Fibroblast of lung (primary cell): Measurements from ENCODE around the gene PSTK. TPM values are rescaled to one million over a fixed set of nuclear protein-coding genes. Genes with fewer than 3 reads are reported as not detected.

Source experiments
- DNase-seq, 2 donors: peaks; one replicate each; pipeline versions ENCODE4 v3.0.0 to v3.0.0-alpha.2; 2010; ENCODE audit warnings: low read depth in 2 of 2
- H2AFZ ChIP-seq: 2 replicates; pipeline ENCODE4 v1.5.1; 2012; ENCODE audit warnings: low read length, control low read depth, inconsistent platforms
- H3K27ac ChIP-seq: 2 replicates; pipeline ENCODE4 v1.5.1; 2011; ENCODE audit warnings: low read length, control low read depth; ENCODE audit not compliant: insufficient read depth
- H3K27me3 ChIP-seq: 2 replicates; pipeline ENCODE4 v1.5.1; 2011; ENCODE audit warnings: mild to moderate bottlenecking, low read length; ENCODE audit not compliant: control insufficient read depth, insufficient read depth
- H3K36me3 ChIP-seq: 2 replicates; pipeline ENCODE4 v1.5.1; 2011; ENCODE audit warnings: low read length; ENCODE audit not compliant: control insufficient read depth, insufficient read depth
- H3K4me1 ChIP-seq: 2 replicates; pipeline ENCODE4 v1.5.1; 2011; ENCODE audit warnings: low read length; ENCODE audit not compliant: control insufficient read depth, insufficient read depth; ENCODE audit errors: extremely low read depth
- H3K4me2 ChIP-seq: 2 replicates; pipeline ENCODE4 v1.5.1; 2011; ENCODE audit warnings: low read length, control low read depth; ENCODE audit not compliant: insufficient read depth; ENCODE audit errors: extremely low read depth
- H3K4me3 ChIP-seq, 4 experiments: fragments of 200-600 bp in 1 of 4; sonication (generic) in 1 of 4; replicated peaks in 1 of 4; 2 replicates each; pipeline ENCODE4 v1.5.1; 2011 to 2016; ENCODE audit warnings: low read length in 4 of 4, low read depth in 3 of 4, mild to moderate bottlenecking in 3 of 4, control low read depth in 2 of 4, inconsistent platforms in 1 of 4, mixed read lengths in 1 of 4; ENCODE audit not compliant: insufficient read depth in 1 of 4; ENCODE audit errors: control extremely low read depth in 1 of 4
- H3K79me2 ChIP-seq: 2 replicates; pipeline ENCODE4 v1.5.1; 2012; ENCODE audit warnings: mild to moderate bottlenecking, low read length, inconsistent platforms; ENCODE audit not compliant: control insufficient read depth, insufficient read depth
- H3K9ac ChIP-seq: 2 replicates; pipeline ENCODE4 v1.5.1; 2011; ENCODE audit warnings: mild to moderate bottlenecking, low read length, control low read depth; ENCODE audit not compliant: insufficient read depth
- H3K9me3 ChIP-seq: 2 replicates; pipeline ENCODE4 v1.5.1; 2012; ENCODE audit warnings: low read depth, low read length; ENCODE audit not compliant: control insufficient read depth, insufficient read depth
- H4K20me1 ChIP-seq: 2 replicates; pipeline ENCODE4 v1.5.1; 2011; ENCODE audit warnings: low read length; ENCODE audit not compliant: control insufficient read depth, insufficient read depth; ENCODE audit errors: extremely low read depth
- CTCF ChIP-seq, 2 donors: IDR thresholded peaks in 1 of 2; conservative IDR thresholded peaks in 1 of 2; 1 replicate in 1 of 2; 2 replicates in 1 of 2; pipeline ENCODE4 v1.5.1; 2011 to 2012; ENCODE audit warnings: low read length in 2 of 2, control low read depth in 1 of 2, inconsistent platforms in 1 of 2, low read depth in 1 of 2, mild to moderate bottlenecking in 1 of 2
- EZH2 ChIP-seq: IDR thresholded peaks from 2 replicates; pipeline ENCODE4 v1.5.1; 2012; ENCODE audit warnings: low read length, control low read depth, mild to moderate bottlenecking; ENCODE audit errors: missing control alignments
- polyA plus RNA-seq, 2 donors: library from polyadenylated mRNA; depleted of rRNA in 1 of 2; stranded (reverse) in 1 of 2; unstranded in 1 of 2; fragments of >200 nt; gene quantifications; 2 replicates each; pipeline ENCODE4 v1.2.1, GENCODE V29; 2011 to 2012; ENCODE audit warnings: missing spikeins in 1 of 2
- total RNA-seq: library from RNA; depleted of rRNA; stranded (reverse); fragments of >200 nt; gene quantifications from 2 replicates; pipeline ENCODE4 v1.2.1, GENCODE V29; 2014

Gene PSTK
- total and polyA plus RNA-seq, 2 donors (not counting 1 experiment from before 2014, with no cell fraction given): 5.1 to 6.4 TPM

- peaks cover 2% of the 10 kb centered on the region for H3K4me1 ChIP-seq
- H3K79me2 ChIP-seq: peaks cover 4% of the 10 kb centered on the region
- no peak for TF ChIP-seq CTCF (conservative IDR thresholded peaks at IDR 0.05 in 1 of 2, IDR thresholded peaks at IDR 0.05 in 1 of 2; ENCODE audit: low read depth in 1 of 2, low read length in 2 of 2)
- no peak for TF ChIP-seq EZH2
- H3K27me3 ChIP-seq: no peaks in the 10 kb centered on the region
- H3K4me3 ChIP-seq: no peak overlapping the region
- no peak overlapping the region for H2AFZ ChIP-seq
- H3K36me3 ChIP-seq: peaks cover 1% of the 10 kb centered on the region
- no peaks in the 10 kb centered on the region for H3K9me3 ChIP-seq
- peak overlapping the region; percentile 0 for H3K27ac ChIP-seq
- H3K4me2 ChIP-seq: no peak overlapping the region
- H3K9ac ChIP-seq: no peak overlapping the region
- no peaks in the 10 kb centered on the region for H4K20me1 ChIP-seq
- DNase-seq: no peak
These were observed 40.9 kb upstream of the PSTK start for GRCh38 chr10:122939133-122939855.

DNA sequence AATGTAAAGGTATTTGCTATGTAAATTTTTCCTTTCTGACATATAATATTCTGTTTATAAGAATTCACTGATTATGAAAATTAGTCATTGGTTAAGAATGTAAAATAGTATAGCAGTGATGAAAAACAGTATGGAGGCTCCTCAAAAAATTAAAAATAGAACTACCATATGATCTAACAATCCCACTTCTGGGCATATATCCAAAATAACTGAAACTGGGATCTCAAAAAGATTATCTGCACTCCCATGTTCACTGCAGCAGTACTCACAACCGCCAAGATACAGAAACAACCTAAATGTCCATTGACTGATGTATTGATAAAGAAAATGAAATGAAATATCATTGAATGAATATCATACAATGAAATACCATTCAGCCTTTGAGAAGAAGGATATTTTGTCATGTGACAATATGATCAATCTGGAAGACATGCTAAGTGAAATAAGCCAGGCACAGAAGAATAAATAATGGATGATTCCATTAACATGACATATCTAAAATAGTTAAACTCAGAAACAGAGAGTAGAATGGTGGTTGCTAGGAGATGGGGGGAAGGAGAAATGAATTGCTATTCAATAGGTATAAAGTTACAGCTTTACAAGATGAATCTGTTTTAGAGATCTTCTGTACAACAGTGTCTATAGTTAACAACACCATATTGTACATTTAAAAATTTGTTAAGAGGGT, 40.2 kb upstream of the PSTK start:
- Histone ChIP-seq H4K20me1 (no peaks in the 10 kb centered on the region), H3K9me3 (no peaks in the 10 kb centered on the region), H3K4me3 (peak overlapping the region in 1 of 4 experiments; percentile 14), H3K4me1 (peaks cover 2% of the 10 kb centered on the region), H2AFZ (no peak overlapping the region), H3K27me3 (no peaks in the 10 kb centered on the region), H3K4me2 (peak overlapping the region; percentile 85), H3K36me3 (peaks cover 1% of the 10 kb centered on the region), H3K9ac (no peak overlapping the region), H3K27ac (peak overlapping the region; percentile 59), H3K79me2 (peaks cover 4% of the 10 kb centered on the region)
- DNase-seq: peak; percentile 73 to 89
- TF ChIP-seq CTCF (conservative IDR thresholded peaks at IDR 0.05 in 1 of 2, IDR thresholded peaks at IDR 0.05 in 1 of 2; ENCODE audit: low read depth in 1 of 2, low read length in 2 of 2) (no peak), EZH2 (no peak)

GRCh38 chr10:122949296-122949695, 30.9 kb upstream of the PSTK start:
- H3K27ac ChIP-seq: no peak overlapping the region
- no peaks in the 10 kb centered on the region for H3K27me3 ChIP-seq
- no peaks in the 10 kb centered on the region for H3K9me3 ChIP-seq
- no peak overlapping the region for H3K9ac ChIP-seq
- no peak overlapping the region for H2AFZ ChIP-seq
- TF ChIP-seq EZH2 (no peak), CTCF (conservative IDR thresholded peaks at IDR 0.05 in 1 of 2, IDR thresholded peaks at IDR 0.05 in 1 of 2; ENCODE audit: low read depth in 1 of 2, low read length in 2 of 2) (no peak)
- H3K4me1 ChIP-seq: no peaks in the 10 kb centered on the region
- no peak for DNase-seq
- H3K4me2 ChIP-seq: no peak overlapping the region
- H3K79me2 ChIP-seq: peaks cover 2% of the 10 kb centered on the region
- H4K20me1 ChIP-seq: no peaks in the 10 kb centered on the region
- H3K4me3 ChIP-seq: no peak overlapping the region
- H3K36me3 ChIP-seq: no peaks in the 10 kb centered on the region
